Psoas muscle (tissue), 8 donors: ENCODE data around the gene EPB41L3. TPM values are rescaled to one million over a fixed set of nuclear protein-coding genes. Genes with fewer than 3 reads are reported as not detected.

Experiments used
- ATAC-seq, 4 donors: fragments of 200-7000 bp; cut with Tn5 transposase; one replicate each; pipeline ENCODE4 v1.9.1; 2020; ENCODE audit warnings: moderate library complexity in 3 of 4, mild to moderate bottlenecking in 2 of 4
- DNase-seq, 2 donors: peaks; one replicate each; pipeline ENCODE4 v3.0.0-alpha.2; 2020
- H3K27ac ChIP-seq: fragments of 200-600 bp; one replicate; pipeline ENCODE4 v1.8.0; 2022
- H3K27me3 ChIP-seq, 3 donors: fragments of 200-600 bp in 1 of 3; one replicate each; pipeline versions ENCODE4 v1.6.1 to v1.8.0; 2013 to 2022; ENCODE audit warnings: low read length in 2 of 3, mild to moderate bottlenecking in 2 of 3, moderate library complexity in 1 of 3; ENCODE audit not compliant: insufficient read depth in 3 of 3
- H3K36me3 ChIP-seq, 2 donors: fragments of 200-600 bp in 1 of 2; one replicate each; pipeline versions ENCODE4 v1.6.1 to v1.8.0; 2013 to 2022; ENCODE audit warnings: low read depth in 1 of 2, mild to moderate bottlenecking in 1 of 2, moderate library complexity in 1 of 2; ENCODE audit not compliant: insufficient read depth in 1 of 2
- H3K4me1 ChIP-seq: fragments of 200-600 bp; one replicate; pipeline ENCODE4 v1.8.0; 2022
- H3K4me3 ChIP-seq: fragments of 200-600 bp; one replicate; pipeline ENCODE4 v1.8.0; 2022; ENCODE audit warnings: mild to moderate bottlenecking
- H3K9me3 ChIP-seq: fragments of 200-600 bp; one replicate; pipeline ENCODE4 v1.8.0; 2022
- CTCF ChIP-seq: fragments of 200-600 bp; IDR thresholded peaks from one replicate; pipeline ENCODE4 v1.8.0; 2022; ENCODE audit warnings: antibody characterized with exemption
- WGBS, 3 donors: extraction: QIAGEN DNeasy Blood & Tissue Kit; methylation state at CpG; one replicate each; pipeline versions ENCODE4 v1.1.6 to v1.1.7; 2013; 5-methylcytosine and 5-hydroxymethylcytosine counted together
- intact Hi-C, 2 donors: fragments of 100-400 bp; cut with DNase I; formaldehyde crosslinking; loops; one replicate each; pipeline versions ENCODE4 v1.11.0 to v1.14.2; 2022
- polyA plus RNA-seq, 3 donors: library from polyadenylated mRNA; stranded (reverse); fragments of 200-250 nt; gene quantifications; one replicate each; pipeline ENCODE4 v1.2.3, GENCODE V29; 2013
- total RNA-seq, 4 donors: library from RNA; stranded (reverse); fragmentation: NEBNext Ultra II Directional in 2 of 4; extraction: Animal tissue kit (Norgen Biotek cat#: 25700) in 2 of 4; gene quantifications; one replicate each; pipeline versions ENCODE4 v1.2.1 to v1.2.4, GENCODE V29; 2021 to 2023
- donor health status: healthy with polysubstance abuse.
- donor health status: DM: no; HTN: no; CAD: no; lungs with moderate emphysema.
- donor health status: Bipolar disorder and iron deficiency.
- donor health status: healthy.
- donor health status: DM: yes; HTN: yes; CAD: no.
- donor health status: DM: no; HTN: no; CAD: no.
- donor health status: DM: no; HTN: no; CAD: no.
- donor health status: DM: yes; HTN: yes; CAD: no.

EPB41L3 gene
- total and polyA plus RNA-seq, 7 donors = 1.4 to 23.6 (median 6.0) TPM

- H3K36me3 ChIP-seq = no peaks in the 10 kb centered on the region
- DNase-seq = no peak
- no peak overlapping the region for H3K4me3 ChIP-seq
- no peak for ATAC-seq
- no peaks in the 10 kb centered on the region for H3K4me1 ChIP-seq
- 88 to 97% (median 95%) methylated on average over 3 of the region's 3 CpGs for WGBS, 3 donors
- no peak overlapping the region for H3K27ac ChIP-seq
- intact Hi-C loops = no loop called here
- H3K27me3 ChIP-seq = no peaks in the 10 kb centered on the region
- no peaks in the 10 kb centered on the region for H3K9me3 ChIP-seq
- no peak for TF ChIP-seq CTCF
These were observed 127.7 kb downstream of the EPB41L3 start for GRCh38 chr18:5416112-5416511.

GRCh38 chr18:5415665-5416064 is 128.1 kb downstream of the EPB41L3 start:
- intact Hi-C loops = no loop called here
- Histone ChIP-seq H3K4me1 (no peaks in the 10 kb centered on the region), H3K4me3 (no peak overlapping the region), H3K9me3 (no peaks in the 10 kb centered on the region), H3K27me3 (no peaks in the 10 kb centered on the region), H3K36me3 (no peaks in the 10 kb centered on the region), H3K27ac (no peak overlapping the region)
- ATAC-seq = no peak
- no peak for TF ChIP-seq CTCF
- WGBS, 3 donors = 95 to 96% (median 96%) methylated on average over 12 of the region's 12 CpGs
- no peak for DNase-seq

GRCh38 chr18:5415031-5415430 is 128.8 kb downstream of the EPB41L3 start:
- no peaks in the 10 kb centered on the region for H3K9me3 ChIP-seq
- TF ChIP-seq CTCF = no peak
- 87 to 91% (median 87%) methylated on average over 4 of the region's 4 CpGs for WGBS, 3 donors
- H3K4me3 ChIP-seq = no peak overlapping the region
- DNase-seq (no peak), ATAC-seq (no peak)
- H3K36me3 ChIP-seq = no peaks in the 10 kb centered on the region
- intact Hi-C loops = no loop called here
- no peaks in the 10 kb centered on the region for H3K27me3 ChIP-seq
- H3K4me1 ChIP-seq = no peaks in the 10 kb centered on the region
- H3K27ac ChIP-seq = no peak overlapping the region

GRCh38 chr18:5414546-5414945 is 129.3 kb downstream of the EPB41L3 start:
- intact Hi-C loops = no loop called here
- Histone ChIP-seq H3K9me3 (no peaks in the 10 kb centered on the region), H3K27me3 (no peaks in the 10 kb centered on the region), H3K36me3 (no peaks in the 10 kb centered on the region), H3K4me1 (no peaks in the 10 kb centered on the region), H3K27ac (no peak overlapping the region), H3K4me3 (no peak overlapping the region)
- WGBS, 3 donors = 56 to 71% (median 68%) methylated on average over 6 of the region's 6 CpGs
- no peak for TF ChIP-seq CTCF
- ATAC-seq = no peak
- no peak for DNase-seq

- intact Hi-C loops = no loop called here
- DNase-seq (no peak), ATAC-seq (no peak)
- Histone ChIP-seq H3K9me3 (no peaks in the 10 kb centered on the region), H3K4me1 (no peaks in the 10 kb centered on the region), H3K27me3 (no peaks in the 10 kb centered on the region), H3K27ac (no peak overlapping the region), H3K4me3 (no peak overlapping the region), H3K36me3 (no peaks in the 10 kb centered on the region)
- TF ChIP-seq CTCF = no peak
- 75 to 87% (median 81%) methylated on average over 2 of the region's 2 CpGs for WGBS, 3 donors
These were observed 130.3 kb downstream of the EPB41L3 start for GRCh38 chr18:5413447-5413846.
